AG09319 (cell line): ENCODE measurements around the gene BLOC1S1.
"Not testable (repeated sequence)": the region's sequence is repeated elsewhere in the genome, so short reads cannot be mapped to it uniquely, and the experiment has no call there.

ENCODE experiments used
- DNase-seq: peaks from one replicate; pipeline ENCODE4 v3.0.0-alpha.2; 2010; ENCODE audit warnings: low read depth; ENCODE audit errors: extremely low read depth
- TF ChIP-seq, protein P1 (sequence below): IDR thresholded peaks from 2 replicates; pipeline ENCODE4 v1.5.1; 2011; ENCODE audit warnings: low read depth, mild to moderate bottlenecking, inconsistent platforms, low read length, moderate library complexity

BLOC1S1 gene

DNA sequence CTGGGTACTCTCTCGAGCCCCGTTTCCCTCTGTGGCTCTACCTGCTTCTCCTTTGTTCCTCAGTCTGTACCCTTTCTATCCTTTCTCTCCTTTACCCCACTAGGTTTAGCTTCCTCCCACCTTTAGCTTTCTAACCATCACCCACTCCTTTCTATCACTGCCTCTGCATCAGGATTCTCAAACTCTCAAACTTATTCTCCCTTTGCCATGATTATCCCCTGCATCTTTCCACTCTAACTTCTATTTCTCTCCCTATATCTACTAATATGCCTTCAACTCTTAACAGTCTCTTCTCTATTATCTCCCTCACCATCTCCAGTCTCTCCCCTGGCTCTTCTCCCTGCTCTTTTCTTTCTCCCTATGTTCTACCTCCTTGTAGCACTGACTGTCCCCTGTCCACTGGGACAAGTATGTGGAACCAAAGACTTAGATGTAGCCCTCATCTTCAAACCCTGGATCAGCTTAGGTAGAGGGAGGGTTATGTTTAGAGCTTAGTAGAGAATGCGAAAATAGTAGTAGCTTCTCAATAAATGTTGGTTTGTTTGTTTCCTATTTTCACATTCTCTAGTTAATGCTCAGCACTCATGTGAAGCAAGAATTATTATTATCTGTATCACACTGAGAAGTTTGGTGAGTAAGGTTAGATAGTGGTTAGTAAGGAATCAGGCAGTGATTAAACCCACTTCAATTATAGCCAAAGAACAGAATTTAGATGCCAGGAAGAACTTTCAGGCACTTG lies 30.5 kb downstream of the BLOC1S1 start:
- no peak for DNase-seq

DNA sequence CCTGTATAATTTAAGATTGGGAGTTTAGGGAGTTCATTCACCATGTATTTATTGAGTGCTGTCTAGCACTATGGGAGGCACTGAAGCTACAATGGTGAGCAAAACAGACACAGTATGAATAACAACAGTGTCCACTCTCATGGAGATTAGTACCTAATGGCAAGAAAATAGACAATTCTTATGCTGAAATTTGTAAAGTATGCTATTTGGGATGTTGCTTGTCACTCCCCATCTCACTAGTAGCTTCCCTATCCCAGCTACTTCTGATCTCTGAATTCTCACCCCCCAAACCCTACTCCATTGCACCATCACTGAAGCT lies 31.0 kb downstream of the BLOC1S1 start:
- no peak for DNase-seq
- TF ChIP-seq, protein P1, sequence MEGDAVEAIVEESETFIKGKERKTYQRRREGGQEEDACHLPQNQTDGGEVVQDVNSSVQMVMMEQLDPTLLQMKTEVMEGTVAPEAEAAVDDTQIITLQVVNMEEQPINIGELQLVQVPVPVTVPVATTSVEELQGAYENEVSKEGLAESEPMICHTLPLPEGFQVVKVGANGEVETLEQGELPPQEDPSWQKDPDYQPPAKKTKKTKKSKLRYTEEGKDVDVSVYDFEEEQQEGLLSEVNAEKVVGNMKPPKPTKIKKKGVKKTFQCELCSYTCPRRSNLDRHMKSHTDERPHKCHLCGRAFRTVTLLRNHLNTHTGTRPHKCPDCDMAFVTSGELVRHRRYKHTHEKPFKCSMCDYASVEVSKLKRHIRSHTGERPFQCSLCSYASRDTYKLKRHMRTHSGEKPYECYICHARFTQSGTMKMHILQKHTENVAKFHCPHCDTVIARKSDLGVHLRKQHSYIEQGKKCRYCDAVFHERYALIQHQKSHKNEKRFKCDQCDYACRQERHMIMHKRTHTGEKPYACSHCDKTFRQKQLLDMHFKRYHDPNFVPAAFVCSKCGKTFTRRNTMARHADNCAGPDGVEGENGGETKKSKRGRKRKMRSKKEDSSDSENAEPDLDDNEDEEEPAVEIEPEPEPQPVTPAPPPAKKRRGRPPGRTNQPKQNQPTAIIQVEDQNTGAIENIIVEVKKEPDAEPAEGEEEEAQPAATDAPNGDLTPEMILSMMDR, result no peak

More for the DNA sequence above, 30.5 kb downstream of the BLOC1S1 start:
- TF ChIP-seq, protein P1, result no peak

DNA sequence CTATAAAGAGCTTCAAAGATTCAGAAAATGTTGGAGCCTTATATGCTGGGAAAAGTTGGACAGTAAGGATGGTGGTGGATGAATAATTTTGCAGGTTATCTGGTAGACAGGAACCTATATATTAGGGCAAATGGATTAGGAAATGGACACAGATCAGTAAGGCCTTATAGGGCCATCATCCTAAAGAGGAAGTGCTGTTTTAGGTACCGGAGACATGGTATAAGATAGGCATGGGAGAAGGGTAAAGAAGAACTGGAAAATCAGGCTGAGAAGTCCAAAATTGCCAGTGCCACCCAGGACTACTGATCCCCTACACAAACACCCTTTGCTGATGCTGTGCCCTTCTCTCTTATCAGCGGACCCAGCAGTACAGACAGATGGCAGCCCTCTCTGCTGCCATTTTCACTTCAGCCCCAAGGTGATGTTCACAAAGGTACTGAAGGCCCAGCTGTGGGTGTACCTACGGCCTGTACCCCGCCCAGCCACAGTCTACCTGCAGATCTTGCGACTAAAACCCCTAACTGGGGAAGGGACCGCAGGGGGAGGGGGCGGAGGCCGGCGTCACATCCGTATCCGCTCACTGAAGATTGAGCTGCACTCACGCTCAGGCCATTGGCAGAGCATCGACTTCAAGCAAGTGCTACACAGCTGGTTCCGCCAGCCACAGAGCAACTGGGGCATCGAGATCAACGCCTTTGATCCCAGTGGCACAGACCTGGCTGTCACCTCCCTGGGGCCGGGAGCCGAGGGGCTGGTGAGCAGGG lies 32.6 kb downstream of the BLOC1S1 start:
- TF ChIP-seq, protein P1, result no peak
- DNase-seq, result no peak

DNA sequence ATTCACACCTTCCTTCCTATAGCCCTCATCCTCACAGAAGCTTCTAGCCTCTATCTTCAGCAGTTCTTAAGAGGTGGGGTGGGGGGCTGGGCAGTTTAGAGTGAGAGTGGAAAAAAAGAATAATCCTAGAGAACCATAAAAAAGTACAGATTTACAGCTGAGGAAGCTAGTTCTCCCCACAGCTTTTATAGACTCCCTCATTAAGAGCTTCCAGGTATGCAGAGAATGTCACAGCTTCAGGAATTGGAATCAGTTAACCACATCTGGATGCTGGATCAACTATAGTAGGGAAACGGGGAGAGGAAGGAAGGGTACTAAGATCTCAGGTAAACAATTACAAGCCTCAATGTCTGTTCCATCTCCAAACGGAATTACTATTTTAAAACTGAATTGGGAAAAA lies 39.4 kb downstream of the BLOC1S1 start:
- DNase-seq, result no peak
- TF ChIP-seq, protein P1, result no peak

- TF ChIP-seq, protein P1, result no peak
These were observed 41.9 kb downstream of the BLOC1S1 start for GRCh38 chr12:55757701-55758100.

DNA sequence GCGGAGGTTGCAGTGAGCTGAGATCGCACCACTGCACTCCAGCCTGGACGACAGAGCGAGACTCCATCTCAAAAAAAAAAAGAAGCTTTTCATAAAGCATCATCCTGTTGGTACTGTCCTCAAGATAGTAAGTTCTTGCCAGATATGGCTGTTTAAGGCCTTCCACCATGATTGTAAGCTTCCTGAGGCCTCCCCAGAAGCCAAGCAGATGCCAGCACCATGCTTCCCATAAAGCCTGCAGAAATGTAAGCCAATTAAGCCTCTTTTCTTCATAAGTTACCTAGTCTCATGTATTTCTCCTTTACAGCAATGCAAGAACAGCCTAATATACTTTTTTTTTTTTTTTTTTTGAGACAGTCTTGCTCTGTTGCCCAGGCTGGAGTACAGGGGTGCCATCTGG lies 42.7 kb downstream of the BLOC1S1 start:
- DNase-seq, result not testable (repeated sequence)

More at GRCh38 chr12:55757701-55758100, 41.9 kb downstream of the BLOC1S1 start:
- DNase-seq, result no peak

GRCh38 chr12:55760663-55761062 lies 44.8 kb downstream of the BLOC1S1 start:
- TF ChIP-seq, protein P1, result no peak
- no peak for DNase-seq
